ENCODE data around the gene CDHR2. TPM values are rescaled to one million over a fixed set of nuclear protein-coding genes. Genes with fewer than 3 reads are reported as not detected.
A peak's percentile ranks its signal among the peaks of the same experiment; 100 is the strongest.
"Not testable (repeated sequence)": the region's sequence is repeated elsewhere in the genome, so short reads cannot be mapped to it uniquely, and the experiment has no call there.

The CDHR2 gene
- total and polyA plus RNA-seq, 8 donors: 0.13 to 18.7 (median 9.7) TPM

- Histone ChIP-seq H3K9me3 (peaks cover 5 to 21% (median 17%) of the 10 kb centered on the region in 4 donors), H3K27ac (no peak overlapping the region), H3K36me3 (no peaks in the 10 kb centered on the region), H3K4me1 (no peaks in the 10 kb centered on the region), H3K27me3 (peaks cover 0 to 10% (median 0%) of the 10 kb centered on the region in 3 donors), H3K4me3 (no peak overlapping the region)
- DNase-seq: no peak
- no peak for TF ChIP-seq POLR2AphosphoS5 (IDR thresholded peaks at IDR 0.05)
- no peak for TF ChIP-seq EP300 (IDR thresholded peaks at IDR 0.05)
- TF ChIP-seq CTCF (IDR thresholded peaks at IDR 0.05): no peak
- no peak for TF ChIP-seq POLR2A (IDR thresholded peaks at IDR 0.05)
- intact Hi-C loops (cut with DNase I; ENCODE audit: low total_unique reads): no loop called here
- WGBS, 5 donors: 85 to 91% (median 89%) methylated on average over 25 to 31 of the region's 31 CpGs
Measured at GRCh38 chr5:176589039-176589769, 40.1 kb downstream of the CDHR2 start.

GRCh38 chr5:176590035-176590717 lies 41.0 kb downstream of the CDHR2 start:
- Histone ChIP-seq H3K27me3 (peaks cover 0 to 20% (median 0%) of the 10 kb centered on the region in 3 donors), H3K4me3 (no peak overlapping the region), H3K36me3 (no peaks in the 10 kb centered on the region), H3K27ac (no peak overlapping the region), H3K4me1 (no peaks in the 10 kb centered on the region), H3K9me3 (peaks cover 5 to 13% (median 8%) of the 10 kb centered on the region in 4 donors)
- TF ChIP-seq CTCF (IDR thresholded peaks at IDR 0.05) (no peak), POLR2A (IDR thresholded peaks at IDR 0.05) (no peak)
- DNase-seq: no peak
- intact Hi-C loops (cut with DNase I; ENCODE audit: low total_unique reads): no loop called here
- WGBS, 5 donors: 81 to 86% (median 85%) methylated on average over 11 to 17 of the region's 17 CpGs

- H3K27ac ChIP-seq; H3K4me1 ChIP-seq; H3K36me3 ChIP-seq; DNase-seq; intact Hi-C loops (cut with DNase I; ENCODE audit: low total_unique reads); H3K4me3 ChIP-seq; H3K9me3 ChIP-seq: not testable (repeated sequence)
- 16 to 70% (median 57%) methylated on average over 1 to 2 of the region's 2 CpGs for WGBS, 5 donors
- TF ChIP-seq POLR2A (IDR thresholded peaks at IDR 0.05): peak in 1 of 4 donors; percentile 48
- H3K27me3 ChIP-seq: peaks cover 0 to 35% (median 13%) of the 10 kb centered on the region in 3 donors
Measured at GRCh38 chr5:176591667-176592066, 42.5 kb downstream of the CDHR2 start.

GRCh38 chr5:176592573-176592972 lies 43.4 kb downstream of the CDHR2 start:
- TF ChIP-seq POLR2A (IDR thresholded peaks at IDR 0.05): no peak
- no peak for TF ChIP-seq POLR2AphosphoS5 (IDR thresholded peaks at IDR 0.05)
- no peak for TF ChIP-seq EP300 (IDR thresholded peaks at IDR 0.05)
- TF ChIP-seq CTCF (IDR thresholded peaks at IDR 0.05): no peak
- Histone ChIP-seq H3K4me1 (peaks cover 6 to 15% (median 13%) of the 10 kb centered on the region in 4 donors), H3K9me3 (no peaks in the 10 kb centered on the region), H3K36me3 (no peaks in the 10 kb centered on the region), H3K27ac (no peak overlapping the region), H3K4me3 (no peak overlapping the region), H3K27me3 (peaks cover 0 to 43% (median 13%) of the 10 kb centered on the region in 3 donors)
- intact Hi-C loops (cut with DNase I; ENCODE audit: low total_unique reads): no loop called here
- 88 to 98% (median 95%) methylated on average over 3 of the region's 3 CpGs for WGBS, 5 donors
- DNase-seq: no peak

All from stomach (tissue), 9 donors.